Melanocyte of skin (primary cell): ENCODE data around the gene RGS1. TPM values are rescaled to one million over a fixed set of nuclear protein-coding genes. Genes with fewer than 3 reads are reported as not detected.

Source experiments
- total RNA-seq, 2 donors: library from RNA; depleted of rRNA; stranded (reverse); fragments of >200 nt; gene quantifications; 2 replicates each; pipeline ENCODE4 v1.2.3, GENCODE V29; 2012

The RGS1 gene, protein sequence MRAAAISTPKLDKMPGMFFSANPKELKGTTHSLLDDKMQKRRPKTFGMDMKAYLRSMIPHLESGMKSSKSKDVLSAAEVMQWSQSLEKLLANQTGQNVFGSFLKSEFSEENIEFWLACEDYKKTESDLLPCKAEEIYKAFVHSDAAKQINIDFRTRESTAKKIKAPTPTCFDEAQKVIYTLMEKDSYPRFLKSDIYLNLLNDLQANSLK
- total RNA-seq: 1 to 10 TPM; 1.0 to 3.7 TPM

DNA sequence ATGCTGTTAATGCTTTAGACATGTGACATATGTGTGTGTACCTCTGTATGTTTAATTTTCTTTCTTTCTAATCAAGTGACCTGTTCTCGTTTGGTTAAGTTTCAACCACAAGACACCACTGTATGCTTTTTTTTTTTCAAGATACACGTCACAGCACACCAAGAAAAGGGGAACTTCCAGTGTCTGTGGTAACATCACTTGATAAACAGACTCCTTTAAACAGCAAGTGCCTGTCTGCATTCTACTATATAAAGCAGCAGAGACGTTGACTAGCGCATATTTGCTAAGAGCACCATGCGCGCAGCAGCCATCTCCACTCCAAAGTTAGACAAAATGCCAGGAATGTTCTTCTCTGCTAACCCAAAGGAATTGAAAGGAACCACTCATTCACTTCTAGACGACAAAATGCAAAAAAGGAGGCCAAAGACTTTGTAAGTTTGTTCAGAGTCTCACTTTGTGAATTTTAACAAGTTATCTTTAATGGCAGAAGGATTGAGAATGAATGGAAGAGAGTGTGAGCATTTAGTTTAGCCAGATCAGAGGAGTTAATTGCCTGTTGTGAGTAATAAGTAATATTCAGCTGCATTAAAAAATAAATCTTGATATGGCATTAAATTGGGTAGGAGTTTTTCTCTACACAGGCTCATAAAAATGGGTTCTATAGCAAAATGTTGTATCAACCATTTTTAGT lies at the start of gene RGS1:
Gene RGS1 (plus strand): TSS at position 275 of the 691 bp plus-strand sequence. CDS start 20 bp downstream, at position 295.

Other genes with a start within 250 kb of the RGS1 start
- not detected for gene RGS13, start 60.4 kb downstream of the RGS1 start, total RNA-seq
- 10 to 100 TPM; 14.5 to 50.0 TPM for gene RGS2, start 233.3 kb downstream of the RGS1 start, total RNA-seq